ENCODE results near the gene ADGRB3.

The ADGRB3 gene

GRCh38 chr6:68709882-68710281, 74.8 kb downstream of the ADGRB3 start:
- ATAC-seq, result no peak
- no peak overlapping the region for H3K4me3 Mint-ChIP-seq
- no peaks in the 10 kb centered on the region for H3K4me1 Mint-ChIP-seq
- H3K36me3 Mint-ChIP-seq, result no peaks in the 10 kb centered on the region
- no peak overlapping the region for H3K27ac Mint-ChIP-seq
- H3K9me3 Mint-ChIP-seq, result peaks cover 14% of the 10 kb centered on the region
- no peak for DNase-seq (ENCODE audit: low spot score in 2 of 2)

- Mint-ChIP-seq H3K9me3 (peaks cover 14% of the 10 kb centered on the region), H3K4me1 (no peaks in the 10 kb centered on the region), H3K27ac (no peak overlapping the region), H3K4me3 (no peak overlapping the region), H3K36me3 (no peaks in the 10 kb centered on the region)
- DNase-seq (ENCODE audit: low spot score in 2 of 2), result no peak
- ATAC-seq, result no peak
Measured at GRCh38 chr6:68710496-68710895, 75.4 kb downstream of the ADGRB3 start.

GRCh38 chr6:68710916-68711315, 75.8 kb downstream of the ADGRB3 start:
- Mint-ChIP-seq H3K27ac (no peak overlapping the region), H3K36me3 (no peaks in the 10 kb centered on the region), H3K4me1 (no peaks in the 10 kb centered on the region), H3K9me3 (peaks cover 10% of the 10 kb centered on the region), H3K4me3 (no peak overlapping the region)
- no peak for ATAC-seq
- no peak for DNase-seq (ENCODE audit: low spot score in 2 of 2)

- DNase-seq (ENCODE audit: low spot score in 2 of 2), result no peak
- Mint-ChIP-seq H3K9me3 (peaks cover 8% of the 10 kb centered on the region), H3K36me3 (no peaks in the 10 kb centered on the region), H3K4me1 (no peaks in the 10 kb centered on the region), H3K4me3 (no peak overlapping the region), H3K27ac (no peak overlapping the region)
- ATAC-seq, result no peak
Measured at GRCh38 chr6:68711386-68712000, 76.4 kb downstream of the ADGRB3 start.

- no peak for DNase-seq (ENCODE audit: low spot score in 2 of 2)
- Mint-ChIP-seq H3K4me1 (no peaks in the 10 kb centered on the region), H3K4me3 (no peak overlapping the region), H3K27ac (no peak overlapping the region), H3K9me3 (peaks cover 4% of the 10 kb centered on the region), H3K36me3 (no peaks in the 10 kb centered on the region)
- no peak for ATAC-seq
Measured at GRCh38 chr6:68716620-68717019, 81.5 kb downstream of the ADGRB3 start.

GRCh38 chr6:68718385-68719073, 83.4 kb downstream of the ADGRB3 start:
- Mint-ChIP-seq H3K4me3 (no peak overlapping the region), H3K36me3 (no peaks in the 10 kb centered on the region), H3K27ac (no peak overlapping the region), H3K4me1 (no peaks in the 10 kb centered on the region), H3K9me3 (peaks cover 1% of the 10 kb centered on the region)
- ATAC-seq (no peak), DNase-seq (ENCODE audit: low spot score in 2 of 2) (no peak)

- Mint-ChIP-seq H3K36me3 (no peaks in the 10 kb centered on the region), H3K9me3 (no peaks in the 10 kb centered on the region), H3K27ac (no peak overlapping the region), H3K4me1 (no peaks in the 10 kb centered on the region), H3K4me3 (no peak overlapping the region)
- DNase-seq (ENCODE audit: low spot score in 2 of 2) (no peak), ATAC-seq (no peak)
Measured at GRCh38 chr6:68719761-68720160, 84.7 kb downstream of the ADGRB3 start.

GRCh38 chr6:68722891-68723527, 87.9 kb downstream of the ADGRB3 start:
- H3K36me3 Mint-ChIP-seq, result no peaks in the 10 kb centered on the region
- DNase-seq (ENCODE audit: low spot score in 2 of 2), result no peak
- H3K4me3 Mint-ChIP-seq, result no peak overlapping the region
- H3K27ac Mint-ChIP-seq, result no peak overlapping the region
- peaks cover 6% of the 10 kb centered on the region for H3K9me3 Mint-ChIP-seq
- ATAC-seq, result no peak
- H3K4me1 Mint-ChIP-seq, result no peaks in the 10 kb centered on the region

- Mint-ChIP-seq H3K4me1 (no peaks in the 10 kb centered on the region), H3K36me3 (no peaks in the 10 kb centered on the region), H3K4me3 (no peak overlapping the region), H3K9me3 (peaks cover 6% of the 10 kb centered on the region), H3K27ac (no peak overlapping the region)
- ATAC-seq, result no peak
- DNase-seq (ENCODE audit: low spot score in 2 of 2), result no peak
Measured at GRCh38 chr6:68724060-68724459, 89.0 kb downstream of the ADGRB3 start.

- DNase-seq (ENCODE audit: low spot score in 2 of 2) (no peak), ATAC-seq (no peak)
- Mint-ChIP-seq H3K9me3 (peaks cover 9% of the 10 kb centered on the region), H3K4me1 (no peaks in the 10 kb centered on the region), H3K27ac (no peak overlapping the region), H3K36me3 (no peaks in the 10 kb centered on the region), H3K4me3 (no peak overlapping the region)
Measured at GRCh38 chr6:68726337-68726736, 91.3 kb downstream of the ADGRB3 start.

GRCh38 chr6:68726992-68727391, 91.9 kb downstream of the ADGRB3 start:
- ATAC-seq, result no peak
- H3K4me1 Mint-ChIP-seq, result no peaks in the 10 kb centered on the region
- peaks cover 9% of the 10 kb centered on the region for H3K9me3 Mint-ChIP-seq
- no peak overlapping the region for H3K27ac Mint-ChIP-seq
- no peaks in the 10 kb centered on the region for H3K36me3 Mint-ChIP-seq
- DNase-seq (ENCODE audit: low spot score in 2 of 2), result no peak
- no peak overlapping the region for H3K4me3 Mint-ChIP-seq

GRCh38 chr6:68727699-68728098, 92.6 kb downstream of the ADGRB3 start:
- Mint-ChIP-seq H3K27ac (no peak overlapping the region), H3K9me3 (peaks cover 11% of the 10 kb centered on the region), H3K4me3 (no peak overlapping the region), H3K36me3 (no peaks in the 10 kb centered on the region), H3K4me1 (no peaks in the 10 kb centered on the region)
- DNase-seq (ENCODE audit: low spot score in 2 of 2), result no peak
- ATAC-seq, result no peak

GRCh38 chr6:68728159-68728979, 93.3 kb downstream of the ADGRB3 start:
- no peak overlapping the region for H3K27ac Mint-ChIP-seq
- no peak overlapping the region for H3K4me3 Mint-ChIP-seq
- no peak for DNase-seq (ENCODE audit: low spot score in 2 of 2)
- no peak for ATAC-seq
- no peaks in the 10 kb centered on the region for H3K4me1 Mint-ChIP-seq
- H3K9me3 Mint-ChIP-seq, result peaks cover 14% of the 10 kb centered on the region
- no peaks in the 10 kb centered on the region for H3K36me3 Mint-ChIP-seq

GRCh38 chr6:68729377-68729903, 94.4 kb downstream of the ADGRB3 start:
- no peaks in the 10 kb centered on the region for H3K36me3 Mint-ChIP-seq
- ATAC-seq (no peak), DNase-seq (ENCODE audit: low spot score in 2 of 2) (no peak)
- no peak overlapping the region for H3K27ac Mint-ChIP-seq
- H3K9me3 Mint-ChIP-seq, result peaks cover 17% of the 10 kb centered on the region
- no peaks in the 10 kb centered on the region for H3K4me1 Mint-ChIP-seq
- no peak overlapping the region for H3K4me3 Mint-ChIP-seq

GRCh38 chr6:68730291-68731054, 95.4 kb downstream of the ADGRB3 start:
- DNase-seq (ENCODE audit: low spot score in 2 of 2) (no peak), ATAC-seq (no peak)
- Mint-ChIP-seq H3K4me3 (no peak overlapping the region), H3K27ac (no peak overlapping the region), H3K36me3 (no peaks in the 10 kb centered on the region), H3K9me3 (peaks cover 17% of the 10 kb centered on the region), H3K4me1 (no peaks in the 10 kb centered on the region)

Measured in stimulated activated effector memory CD8-positive, alpha-beta T cell treated with anti-CD3 and anti-CD28 coated beads, Interleukin-12 subunit alpha, Interleukin-12 subunit beta, amount 100 ng/mL, for 72 hours (primary cell).